PC-9 (cell line): ENCODE measurements around the gene HBA1. TPM values are rescaled to one million over a fixed set of nuclear protein-coding genes. Genes with fewer than 3 reads are reported as not detected.

Experiments used
- BruUV-seq: library from RNA; stranded (reverse); fragments of 400-500 nt; replicated peaks from 2 replicates; lab custom pipeline; 2021; lab: Mats Ljungman, UMichigan
- CTCF ChIA-PET: fragments of 300-600 bp; sonication (Branson Sonifier 250); formaldehyde crosslinking; loops from one replicate; lab custom pipeline; 2022; ENCODE audit warnings: antibody characterized with exemption; lab: Charles Lee
- POLR2A ChIA-PET: fragments of 300-600 bp; sonication (Branson Sonifier 250); formaldehyde crosslinking; loops from one replicate; lab custom pipeline; 2022; ENCODE audit warnings: antibody characterized with exemption; ENCODE audit not compliant: unreplicated experiment; lab: Charles Lee
- DNase-seq, 2 experiments: peaks; one replicate each; pipeline versions ENCODE4 v3.0.0 to v3.0.0-alpha.2; 2015 to 2022; ENCODE audit warnings: mixed read lengths in 1 of 2
- H2AFZ ChIP-seq: fragments of 200-600 bp; sonication (generic); 2 replicates; pipeline ENCODE4 v1.8.1; 2017; ENCODE audit warnings: antibody characterized with exemption
- H3F3A ChIP-seq: fragments of 200-600 bp; sonication (generic); 2 replicates; pipeline ENCODE4 v1.8.1; 2017; ENCODE audit warnings: antibody characterized with exemption, mild to moderate bottlenecking, low read depth; ENCODE audit not compliant: insufficient read depth
- H3K27ac ChIP-seq: fragments of 200-600 bp; sonication (generic); 2 replicates; pipeline ENCODE4 v1.6.1; 2016; ENCODE audit warnings: mixed run types
- H3K27me3 ChIP-seq: fragments of 200-600 bp; sonication (generic); 2 replicates; pipeline ENCODE4 v1.6.1; 2016; ENCODE audit warnings: low read depth, mixed run types; ENCODE audit not compliant: insufficient read depth
- H3K36me3 ChIP-seq: fragments of 200-600 bp; sonication (generic); 2 replicates; pipeline ENCODE4 v1.6.1; 2016; ENCODE audit warnings: low read depth, mixed run types
- H3K4me1 ChIP-seq: fragments of 200-600 bp; sonication (generic); replicated peaks from 2 replicates; pipeline ENCODE4 v1.6.1; 2016; ENCODE audit warnings: mixed run types; ENCODE audit not compliant: insufficient read depth
- H3K4me2 ChIP-seq: fragments of 200-600 bp; sonication (generic); 2 replicates; pipeline ENCODE4 v1.6.1; 2017; ENCODE audit warnings: mixed run types
- H3K4me3 ChIP-seq: fragments of 200-600 bp; sonication (generic); 2 replicates; pipeline ENCODE4 v1.6.1; 2016; ENCODE audit warnings: mixed run types
- H3K79me2 ChIP-seq: fragments of 200-600 bp; sonication (generic); 2 replicates; pipeline ENCODE4 v1.6.1; 2017; ENCODE audit warnings: low read depth, mixed run types
- H3K9me2 ChIP-seq: fragments of 200-600 bp; sonication (generic); 2 replicates; pipeline ENCODE4 v1.8.1; 2017; ENCODE audit warnings: mild to moderate bottlenecking; ENCODE audit not compliant: insufficient read depth
- H3K9me3 ChIP-seq: fragments of 200-600 bp; sonication (generic); 2 replicates; pipeline ENCODE4 v1.8.1; 2016; ENCODE audit warnings: low read depth; ENCODE audit not compliant: insufficient read depth
- H4K20me1 ChIP-seq: fragments of 200-600 bp; sonication (generic); 2 replicates; pipeline ENCODE4 v1.8.1; 2017; ENCODE audit not compliant: insufficient read depth
- EZH2 ChIP-seq: fragments of 200-600 bp; sonication (generic); IDR thresholded peaks from 2 replicates; pipeline ENCODE4 v1.8.0; 2017; ENCODE audit warnings: antibody characterized with exemption, low read depth
- intact Hi-C: fragments of 100-400 bp; cut with micrococcal nuclease; formaldehyde crosslinking; loops from one replicate; pipeline ENCODE4 v1.10.0; 2022; ENCODE audit not compliant: unreplicated experiment
- total RNA-seq: library from RNA; stranded (reverse); gene quantifications from 2 replicates; pipeline ENCODE4 v1.2.3, GENCODE V29; 2021
- TF ChIP-seq, protein P1 (sequence below): fragments of 200-600 bp; sonication (generic); conservative IDR thresholded peaks from 2 replicates; pipeline ENCODE4 v1.6.1; 2017; ENCODE audit warnings: mixed run types, antibody characterized with exemption, mild to moderate bottlenecking, moderate library complexity

Gene HBA1
- total RNA-seq, 1 experiment from 2014 or later: not detected

DNA sequence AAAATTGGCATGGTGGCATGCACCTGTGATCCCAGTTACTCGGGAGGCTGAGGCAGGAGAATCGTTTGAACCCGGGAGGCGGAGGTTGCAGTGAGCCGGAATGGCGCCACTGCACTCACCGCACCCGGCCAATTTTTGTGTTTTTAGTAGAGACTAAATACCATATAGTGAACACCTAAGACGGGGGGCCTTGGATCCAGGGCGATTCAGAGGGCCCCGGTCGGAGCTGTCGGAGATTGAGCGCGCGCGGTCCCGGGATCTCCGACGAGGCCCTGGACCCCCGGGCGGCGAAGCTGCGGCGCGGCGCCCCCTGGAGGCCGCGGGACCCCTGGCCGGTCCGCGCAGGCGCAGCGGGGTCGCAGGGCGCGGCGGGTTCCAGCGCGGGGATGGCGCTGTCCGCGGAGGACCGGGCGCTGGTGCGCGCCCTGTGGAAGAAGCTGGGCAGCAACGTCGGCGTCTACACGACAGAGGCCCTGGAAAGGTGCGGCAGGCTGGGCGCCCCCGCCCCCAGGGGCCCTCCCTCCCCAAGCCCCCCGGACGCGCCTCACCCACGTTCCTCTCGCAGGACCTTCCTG, 3.7 kb downstream of the HBA1 start, which contains the start of gene HBQ1:
Gene HBQ1 (plus strand): TSS at position 359 of the 575 bp plus-strand sequence. CDS start 28 bp downstream, at position 387.
- TF ChIP-seq, protein P1, sequence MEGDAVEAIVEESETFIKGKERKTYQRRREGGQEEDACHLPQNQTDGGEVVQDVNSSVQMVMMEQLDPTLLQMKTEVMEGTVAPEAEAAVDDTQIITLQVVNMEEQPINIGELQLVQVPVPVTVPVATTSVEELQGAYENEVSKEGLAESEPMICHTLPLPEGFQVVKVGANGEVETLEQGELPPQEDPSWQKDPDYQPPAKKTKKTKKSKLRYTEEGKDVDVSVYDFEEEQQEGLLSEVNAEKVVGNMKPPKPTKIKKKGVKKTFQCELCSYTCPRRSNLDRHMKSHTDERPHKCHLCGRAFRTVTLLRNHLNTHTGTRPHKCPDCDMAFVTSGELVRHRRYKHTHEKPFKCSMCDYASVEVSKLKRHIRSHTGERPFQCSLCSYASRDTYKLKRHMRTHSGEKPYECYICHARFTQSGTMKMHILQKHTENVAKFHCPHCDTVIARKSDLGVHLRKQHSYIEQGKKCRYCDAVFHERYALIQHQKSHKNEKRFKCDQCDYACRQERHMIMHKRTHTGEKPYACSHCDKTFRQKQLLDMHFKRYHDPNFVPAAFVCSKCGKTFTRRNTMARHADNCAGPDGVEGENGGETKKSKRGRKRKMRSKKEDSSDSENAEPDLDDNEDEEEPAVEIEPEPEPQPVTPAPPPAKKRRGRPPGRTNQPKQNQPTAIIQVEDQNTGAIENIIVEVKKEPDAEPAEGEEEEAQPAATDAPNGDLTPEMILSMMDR: no peak
- TF ChIP-seq EZH2: no peak
- no peak within 1 kb of the TSS for H2AFZ ChIP-seq
- H3K9me2 ChIP-seq: no peaks in the 10 kb centered on the region
- H4K20me1 ChIP-seq: peaks cover 3% of the 10 kb centered on the region; the same call in 1 of the 2 replicates
- no peak within 1 kb of the TSS for H3K4me3 ChIP-seq
- peaks cover 9% of the 10 kb centered on the region; the same call in 1 of the 2 replicates for H3K27me3 ChIP-seq
- no peaks in the 10 kb centered on the region for H3K4me1 ChIP-seq
- intact Hi-C loops: no loop called here
- H3K36me3 ChIP-seq: no peaks in the 10 kb centered on the region
- CTCF ChIA-PET: no interaction called here
- H3K9me3 ChIP-seq: no peaks in the 10 kb centered on the region
- POLR2A ChIA-PET: no interaction called here
- no TSS peak for BruUV-seq
- no peak for DNase-seq
- no peaks in the 10 kb centered on the region for H3K79me2 ChIP-seq
- H3F3A ChIP-seq: peaks cover 21% of the 10 kb centered on the region; the same call in 1 of the 2 replicates
- peak within 1 kb of the TSS; percentile 63 for H3K4me2 ChIP-seq
- H3K27ac ChIP-seq: no peak within 1 kb of the TSS

DNA sequence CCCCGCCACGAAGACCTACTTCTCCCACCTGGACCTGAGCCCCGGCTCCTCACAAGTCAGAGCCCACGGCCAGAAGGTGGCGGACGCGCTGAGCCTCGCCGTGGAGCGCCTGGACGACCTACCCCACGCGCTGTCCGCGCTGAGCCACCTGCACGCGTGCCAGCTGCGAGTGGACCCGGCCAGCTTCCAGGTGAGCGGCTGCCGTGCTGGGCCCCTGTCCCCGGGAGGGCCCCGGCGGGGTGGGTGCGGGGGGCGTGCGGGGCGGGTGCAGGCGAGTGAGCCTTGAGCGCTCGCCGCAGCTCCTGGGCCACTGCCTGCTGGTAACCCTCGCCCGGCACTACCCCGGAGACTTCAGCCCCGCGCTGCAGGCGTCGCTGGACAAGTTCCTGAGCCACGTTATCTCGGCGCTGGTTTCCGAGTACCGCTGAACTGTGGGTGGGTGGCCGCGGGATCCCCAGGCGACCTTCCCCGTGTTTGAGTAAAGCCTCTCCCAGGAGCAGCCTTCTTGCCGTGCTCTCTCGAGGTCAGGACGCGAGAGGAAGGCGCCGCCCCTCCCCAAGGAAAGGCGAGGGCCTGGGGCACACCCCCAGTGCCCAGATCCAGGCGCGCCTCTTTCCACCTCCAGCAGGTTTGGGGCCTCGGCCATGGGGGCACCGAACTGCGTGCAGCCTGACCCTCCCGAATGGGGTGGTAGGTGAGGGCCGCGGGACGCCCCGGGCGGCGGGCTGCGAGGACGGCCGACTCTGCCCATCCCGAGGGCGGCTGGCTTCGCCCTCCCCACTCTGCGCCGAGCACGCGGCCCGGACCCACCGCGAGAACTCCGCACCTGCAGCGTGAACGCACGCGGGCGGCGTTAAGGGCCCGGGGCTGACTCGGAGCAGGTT, 4.4 kb downstream of the HBA1 start:
- no TSS peak for BruUV-seq
- Histone ChIP-seq H3K9me3 (no peaks in the 10 kb centered on the region), H4K20me1 (peaks cover 3% of the 10 kb centered on the region; the same call in 1 of the 2 replicates), H3K4me1 (no peaks in the 10 kb centered on the region), H3K36me3 (no peaks in the 10 kb centered on the region), H2AFZ (no peak overlapping the region), H3K9me2 (no peaks in the 10 kb centered on the region), H3K79me2 (no peaks in the 10 kb centered on the region), H3K4me2 (peak overlapping the region; percentile 63), H3K27ac (no peak overlapping the region), H3F3A (peaks cover 21% of the 10 kb centered on the region; the same call in 1 of the 2 replicates), H3K27me3 (0 out of 2 replicates have a peak, but pooled peaks cover 4% of the 10 kb centered on the region), H3K4me3 (no peak overlapping the region)
- no peak for TF ChIP-seq EZH2
- POLR2A ChIA-PET: no interaction called here
- intact Hi-C loops: loop anchor here (1.0 kb wide), 1 partner anchor 74 kb away; no protein-coding TSS in a partner anchor
- peak in 1 of 2 experiments; percentile 85 for DNase-seq
- CTCF ChIA-PET: no interaction called here

DNA sequence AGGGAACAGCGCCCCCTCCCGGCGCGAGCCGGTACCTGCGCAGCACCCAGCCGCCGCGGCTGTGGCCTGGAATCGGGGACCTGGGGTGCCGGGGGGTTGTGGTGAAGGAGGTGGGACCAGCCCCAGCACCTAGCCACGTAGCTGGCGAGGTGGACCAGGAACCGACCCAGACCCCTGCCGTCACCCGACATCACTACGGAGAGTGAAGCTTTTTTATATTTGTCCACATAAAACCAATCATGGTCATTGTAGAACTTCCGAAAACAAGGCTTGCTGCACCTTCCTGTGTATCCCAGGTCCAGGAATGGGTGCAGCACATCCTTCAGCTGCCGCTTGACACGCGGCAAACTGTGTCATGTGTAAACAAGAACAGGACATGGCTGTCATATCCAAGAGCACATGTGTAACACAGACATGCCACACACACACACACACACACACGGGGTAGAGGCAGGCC, 5.1 kb downstream of the HBA1 start:
- H3K36me3 ChIP-seq: no peaks in the 10 kb centered on the region
- no peak for DNase-seq
- H3K9me2 ChIP-seq: no peaks in the 10 kb centered on the region
- 0 out of 2 replicates have a peak, but pooled peaks cover 4% of the 10 kb centered on the region for H3K27me3 ChIP-seq
- intact Hi-C loops: loop anchor here (1.0 kb wide), 1 partner anchor 74 kb away; no protein-coding TSS in a partner anchor
- H3F3A ChIP-seq: peaks cover 21% of the 10 kb centered on the region; the same call in 1 of the 2 replicates
- ChIA-PET CTCF (interaction anchor here (1.0 kb wide), 1 partner anchor 25 kb away, joined by 3 read pairs; no protein-coding TSS in a partner anchor), POLR2A (interaction anchor here (0.7 kb wide), 1 partner anchor 61 kb away, joined by 7 read pairs; no protein-coding TSS in a partner anchor)
- no peaks in the 10 kb centered on the region for H3K4me1 ChIP-seq
- H3K4me3 ChIP-seq: no peak overlapping the region
- no peaks in the 10 kb centered on the region for H3K79me2 ChIP-seq
- H2AFZ ChIP-seq: no peak overlapping the region
- peak overlapping the region; percentile 63 for H3K4me2 ChIP-seq
- no TSS peak for BruUV-seq
- H3K9me3 ChIP-seq: no peaks in the 10 kb centered on the region
- no peak overlapping the region for H3K27ac ChIP-seq
- TF ChIP-seq EZH2: no peak
- TF ChIP-seq, protein P1: peak; percentile 93
- peaks cover 3% of the 10 kb centered on the region; the same call in 1 of the 2 replicates for H4K20me1 ChIP-seq
